Psoas muscle (tissue), 8 donors: ENCODE measurements around the gene KIF20B. TPM values are rescaled to one million over a fixed set of nuclear protein-coding genes. Genes with fewer than 3 reads are reported as not detected.

Source experiments
- ATAC-seq, 4 donors: fragments of 200-7000 bp; cut with Tn5 transposase; one replicate each; pipeline ENCODE4 v1.9.1; 2020; ENCODE audit warnings: moderate library complexity in 3 of 4, mild to moderate bottlenecking in 2 of 4
- DNase-seq, 2 donors: peaks; one replicate each; pipeline ENCODE4 v3.0.0-alpha.2; 2020
- H3K27ac ChIP-seq: fragments of 200-600 bp; one replicate; pipeline ENCODE4 v1.8.0; 2022
- H3K27me3 ChIP-seq, 3 donors: fragments of 200-600 bp in 1 of 3; one replicate each; pipeline versions ENCODE4 v1.6.1 to v1.8.0; 2013 to 2022; ENCODE audit warnings: low read length in 2 of 3, mild to moderate bottlenecking in 2 of 3, moderate library complexity in 1 of 3; ENCODE audit not compliant: insufficient read depth in 3 of 3
- H3K36me3 ChIP-seq, 2 donors: fragments of 200-600 bp in 1 of 2; one replicate each; pipeline versions ENCODE4 v1.6.1 to v1.8.0; 2013 to 2022; ENCODE audit warnings: low read depth in 1 of 2, mild to moderate bottlenecking in 1 of 2, moderate library complexity in 1 of 2; ENCODE audit not compliant: insufficient read depth in 1 of 2
- H3K4me1 ChIP-seq: fragments of 200-600 bp; one replicate; pipeline ENCODE4 v1.8.0; 2022
- H3K4me3 ChIP-seq: fragments of 200-600 bp; one replicate; pipeline ENCODE4 v1.8.0; 2022; ENCODE audit warnings: mild to moderate bottlenecking
- H3K9me3 ChIP-seq: fragments of 200-600 bp; one replicate; pipeline ENCODE4 v1.8.0; 2022
- CTCF ChIP-seq: fragments of 200-600 bp; IDR thresholded peaks from one replicate; pipeline ENCODE4 v1.8.0; 2022; ENCODE audit warnings: antibody characterized with exemption
- WGBS, 3 donors: extraction: QIAGEN DNeasy Blood & Tissue Kit; methylation state at CpG; one replicate each; pipeline versions ENCODE4 v1.1.6 to v1.1.7; 2013; 5-methylcytosine and 5-hydroxymethylcytosine counted together
- intact Hi-C, 2 donors: fragments of 100-400 bp; cut with DNase I; formaldehyde crosslinking; loops; one replicate each; pipeline versions ENCODE4 v1.11.0 to v1.14.2; 2022
- long read RNA-seq, 2 donors: library from polyadenylated mRNA; unstranded; transcript quantifications; one replicate each; pipeline ENCODE4 v2.0.0, GENCODE V29; 2021
- polyA plus RNA-seq, 3 donors: library from polyadenylated mRNA; stranded (reverse); fragments of 200-250 nt; gene quantifications; one replicate each; pipeline ENCODE4 v1.2.3, GENCODE V29; 2013
- total RNA-seq, 4 donors: library from RNA; stranded (reverse); fragmentation: NEBNext Ultra II Directional in 2 of 4; extraction: Animal tissue kit (Norgen Biotek cat#: 25700) in 2 of 4; gene quantifications; one replicate each; pipeline versions ENCODE4 v1.2.1 to v1.2.4, GENCODE V29; 2021 to 2023
- donor health status: healthy with polysubstance abuse.
- donor health status: DM: no; HTN: no; CAD: no; lungs with moderate emphysema.
- donor health status: Bipolar disorder and iron deficiency.
- donor health status: healthy.
- donor health status: DM: yes; HTN: yes; CAD: no.
- donor health status: DM: no; HTN: no; CAD: no.
- donor health status: DM: no; HTN: no; CAD: no.
- donor health status: DM: yes; HTN: yes; CAD: no.

The KIF20B gene
- under 1 TPM; 0.54 to 0.84 (median 0.72) TPM for total RNA-seq
- polyA plus RNA-seq = under 1 TPM; 0.18 to 0.57 (median 0.49) TPM
- long read RNA-seq, donor 1 = 0 reads
- long read RNA-seq, donor 2, partial matches to known transcripts = 2 of 2 reads
- long read RNA-seq, donor 2, other reads (novel, unspliced or antisense) = 0 of 2 reads

- peak; percentile 100 for ATAC-seq
- no peaks in the 10 kb centered on the region for H3K9me3 ChIP-seq
- H3K27ac ChIP-seq = peak within 1 kb of the TSS; percentile 84
- 0 to 1% (median 1%) methylated on average over 48 of the region's 48 CpGs for WGBS, 3 donors
- peak; percentile 57 for TF ChIP-seq CTCF
- H3K27me3 ChIP-seq = no peaks in the 10 kb centered on the region
- intact Hi-C loops = loop anchor here (5.0 to 10.0 kb wide), 4 partner anchors 54 to 277 kb away; partner anchors contain the start of gene PANK1 (in 1 of the 2)
- DNase-seq = peak; percentile 95 to 97
- H3K4me3 ChIP-seq = peak within 1 kb of the TSS; percentile 80
- no peaks in the 10 kb centered on the region for H3K36me3 ChIP-seq
- H3K4me1 ChIP-seq = peaks cover 10% of the 10 kb centered on the region
Observed at GRCh38 chr10:89701242-89702120, at the start of gene KIF20B. Gene KIF20B (plus strand): TSS chr10:89701590. CDS start chr10:89705295, 3,705 bp downstream.

- Histone ChIP-seq H3K4me1 (peaks cover 12% of the 10 kb centered on the region), H3K36me3 (no peaks in the 10 kb centered on the region), H3K9me3 (no peaks in the 10 kb centered on the region), H3K27ac (no peak overlapping the region), H3K27me3 (no peaks in the 10 kb centered on the region), H3K4me3 (no peak overlapping the region)
- DNase-seq (no peak), ATAC-seq (no peak)
- no peak for TF ChIP-seq CTCF
- 63 to 75% (median 63%) methylated on average over 3 of the region's 3 CpGs for WGBS, 3 donors
- intact Hi-C loops = no loop called here
Observed at GRCh38 chr10:89651916-89652573, 49.3 kb upstream of the KIF20B start.

GRCh38 chr10:89652806-89653370 lies 48.5 kb upstream of the KIF20B start:
- no peak for TF ChIP-seq CTCF
- DNase-seq = no peak
- peaks cover 9% of the 10 kb centered on the region for H3K4me1 ChIP-seq
- no peaks in the 10 kb centered on the region for H3K9me3 ChIP-seq
- H3K27me3 ChIP-seq = no peaks in the 10 kb centered on the region
- no peaks in the 10 kb centered on the region for H3K36me3 ChIP-seq
- no peak overlapping the region for H3K27ac ChIP-seq
- 92 to 100% (median 94%) methylated on average over 3 of the region's 3 CpGs for WGBS, 3 donors
- ATAC-seq = no peak
- intact Hi-C loops = no loop called here
- H3K4me3 ChIP-seq = no peak overlapping the region

- 57 to 67% (median 60%) methylated on average over 6 of the region's 6 CpGs for WGBS, 3 donors
- no peak for ATAC-seq
- intact Hi-C loops = no loop called here
Observed at GRCh38 chr10:89653410-89653869, 48.0 kb upstream of the KIF20B start.

More at GRCh38 chr10:89653410-89653869, 48.0 kb upstream of the KIF20B start:
- no peak for DNase-seq
- Histone ChIP-seq H3K27ac (no peak overlapping the region), H3K9me3 (no peaks in the 10 kb centered on the region), H3K27me3 (no peaks in the 10 kb centered on the region), H3K4me3 (no peak overlapping the region), H3K36me3 (no peaks in the 10 kb centered on the region), H3K4me1 (peaks cover 7% of the 10 kb centered on the region)
- TF ChIP-seq CTCF = no peak
